C4-2B (cell line): ENCODE measurements around the gene NUCKS1.

Source experiments
- CTCF ChIP-seq: fragments of 450-650 bp; conservative IDR thresholded peaks from 2 replicates; pipeline ENCODE4 v1.5.1; 2017; ENCODE audit warnings: mild to moderate bottlenecking
- ZFX ChIP-seq: fragments of 450-650 bp; IDR thresholded peaks from 2 replicates; pipeline ENCODE4 v1.6.1; 2017

- no peak for TF ChIP-seq CTCF
- no peak for TF ChIP-seq ZFX
Measured at GRCh38 chr1:205782627-205783432, 32.8 kb upstream of the NUCKS1 start.
